A673 (cell line): ENCODE data around the gene IFRD1. TPM values are rescaled to one million over a fixed set of nuclear protein-coding genes. Genes with fewer than 3 reads are reported as not detected.

Experiments used
- BruUV-seq: library from RNA; stranded (reverse); fragments of 400-500 nt; replicated peaks from 2 replicates; lab custom pipeline; 2021; lab: Mats Ljungman, UMichigan
- CTCF ChIA-PET: fragments of 300-600 bp; sonication (Branson Sonifier 250); formaldehyde crosslinking; loops from one replicate; lab custom pipeline; 2022; ENCODE audit warnings: antibody characterized with exemption; lab: Charles Lee
- POLR2A ChIA-PET: fragments of 300-600 bp; sonication (Branson Sonifier 250); formaldehyde crosslinking; loops from one replicate; lab custom pipeline; 2022; ENCODE audit warnings: antibody characterized with exemption; ENCODE audit not compliant: low non-redundant PET; lab: Charles Lee
- DNase-seq: peaks from one replicate; pipeline ENCODE4 v3.0.0-alpha.2; 2015; ENCODE audit warnings: low spot score
- H3K27ac ChIP-seq: fragments of 200-600 bp; sonication (generic); 2 replicates; pipeline ENCODE4 v1.5.1; 2016; ENCODE audit warnings: mixed run types, low read depth, mild to moderate bottlenecking, mixed read lengths, antibody characterized with exemption, low read length; ENCODE audit not compliant: poor library complexity, severe bottlenecking
- H3K27me3 ChIP-seq: fragments of 200-600 bp; sonication (generic); replicated peaks from 2 replicates; pipeline ENCODE4 v1.6.1; 2017; ENCODE audit warnings: mixed run types, low read depth, mild to moderate bottlenecking, mixed read lengths, antibody characterized with exemption, low read length; ENCODE audit not compliant: insufficient read depth, poor library complexity
- H3K36me3 ChIP-seq: fragments of 200-600 bp; sonication (generic); 2 replicates; pipeline ENCODE4 v1.6.1; 2016; ENCODE audit warnings: mixed run types, mild to moderate bottlenecking, mixed read lengths, antibody characterized with exemption, low read length; ENCODE audit not compliant: insufficient read depth, poor library complexity, severe bottlenecking
- H3K4me1 ChIP-seq: fragments of 200-600 bp; sonication (generic); 2 replicates; pipeline ENCODE4 v1.6.1; 2017; ENCODE audit warnings: mixed run types, mild to moderate bottlenecking, mixed read lengths, antibody characterized with exemption, low read length; ENCODE audit not compliant: insufficient read depth, poor library complexity, severe bottlenecking
- H3K4me3 ChIP-seq: fragments of 200-600 bp; sonication (generic); 2 replicates; pipeline ENCODE4 v1.5.1; 2016; ENCODE audit warnings: low read depth, mixed run types, mild to moderate bottlenecking, mixed read lengths, low read length; ENCODE audit not compliant: poor library complexity, severe bottlenecking
- H3K9me3 ChIP-seq: fragments of 200-600 bp; sonication (generic); 2 replicates; pipeline ENCODE4 v1.6.1; 2016; ENCODE audit warnings: mixed run types, low read depth, mild to moderate bottlenecking, mixed read lengths, antibody characterized with exemption, low read length; ENCODE audit not compliant: poor library complexity, severe bottlenecking
- EZH2 ChIP-seq: fragments of 200-600 bp; sonication (generic); IDR thresholded peaks from 2 replicates; pipeline ENCODE4 v1.6.1; 2017; ENCODE audit warnings: borderline replicate concordance, low read depth, mild to moderate bottlenecking, mixed read lengths, antibody characterized with exemption, low read length; ENCODE audit not compliant: poor library complexity, severe bottlenecking
- intact Hi-C: fragments of 100-400 bp; cut with micrococcal nuclease; formaldehyde crosslinking; loops from one replicate; pipeline ENCODE4 v1.10.0; 2022; ENCODE audit not compliant: unreplicated experiment
- total RNA-seq: library from RNA; stranded (reverse); gene quantifications from 2 replicates; pipeline ENCODE4 v1.2.3, GENCODE V29; 2021
- TF ChIP-seq, protein P1 (sequence below): fragments of 300-800, 200-600 bp; sonication (generic); conservative IDR thresholded peaks from 2 replicates; pipeline ENCODE4 v1.5.1; 2017; ENCODE audit warnings: low read depth, mild to moderate bottlenecking, antibody characterized with exemption, low read length, moderate library complexity, mixed read lengths

Gene IFRD1
- total RNA-seq, 1 experiment from 2014 or later = 79.9 TPM

DNA sequence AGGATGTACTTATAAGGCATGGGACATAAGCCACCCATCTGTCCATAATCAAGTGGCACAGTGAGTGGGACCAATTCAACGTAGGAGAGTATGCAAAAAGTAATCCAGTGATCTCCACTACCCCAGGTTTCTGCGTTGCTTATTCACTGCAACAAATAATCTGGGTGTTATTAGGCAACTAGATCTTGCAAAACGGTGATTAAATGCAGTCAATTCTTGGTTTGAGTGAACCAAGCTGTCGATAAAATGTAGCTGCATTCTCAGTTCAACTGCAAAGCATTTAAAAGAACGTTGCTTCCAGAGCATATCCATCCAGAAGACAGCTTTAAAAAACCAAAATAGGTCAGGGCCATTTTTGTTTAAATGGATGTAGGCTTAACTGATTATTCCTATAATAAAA lies 35.5 kb downstream of the IFRD1 start:
- no peak for DNase-seq
- Histone ChIP-seq H3K27me3 (no peaks in the 10 kb centered on the region), H3K4me3 (no peak overlapping the region), H3K27ac (no peak overlapping the region), H3K9me3 (no peaks in the 10 kb centered on the region), H3K4me1 (peaks cover 11% of the 10 kb centered on the region), H3K36me3 (no peaks in the 10 kb centered on the region)
- TF ChIP-seq, protein P1, sequence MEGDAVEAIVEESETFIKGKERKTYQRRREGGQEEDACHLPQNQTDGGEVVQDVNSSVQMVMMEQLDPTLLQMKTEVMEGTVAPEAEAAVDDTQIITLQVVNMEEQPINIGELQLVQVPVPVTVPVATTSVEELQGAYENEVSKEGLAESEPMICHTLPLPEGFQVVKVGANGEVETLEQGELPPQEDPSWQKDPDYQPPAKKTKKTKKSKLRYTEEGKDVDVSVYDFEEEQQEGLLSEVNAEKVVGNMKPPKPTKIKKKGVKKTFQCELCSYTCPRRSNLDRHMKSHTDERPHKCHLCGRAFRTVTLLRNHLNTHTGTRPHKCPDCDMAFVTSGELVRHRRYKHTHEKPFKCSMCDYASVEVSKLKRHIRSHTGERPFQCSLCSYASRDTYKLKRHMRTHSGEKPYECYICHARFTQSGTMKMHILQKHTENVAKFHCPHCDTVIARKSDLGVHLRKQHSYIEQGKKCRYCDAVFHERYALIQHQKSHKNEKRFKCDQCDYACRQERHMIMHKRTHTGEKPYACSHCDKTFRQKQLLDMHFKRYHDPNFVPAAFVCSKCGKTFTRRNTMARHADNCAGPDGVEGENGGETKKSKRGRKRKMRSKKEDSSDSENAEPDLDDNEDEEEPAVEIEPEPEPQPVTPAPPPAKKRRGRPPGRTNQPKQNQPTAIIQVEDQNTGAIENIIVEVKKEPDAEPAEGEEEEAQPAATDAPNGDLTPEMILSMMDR = no peak
- no peak for TF ChIP-seq EZH2
- no TSS peak for BruUV-seq
- intact Hi-C loops = no loop called here
- POLR2A ChIA-PET = no interaction called here
- CTCF ChIA-PET = no interaction called here

DNA sequence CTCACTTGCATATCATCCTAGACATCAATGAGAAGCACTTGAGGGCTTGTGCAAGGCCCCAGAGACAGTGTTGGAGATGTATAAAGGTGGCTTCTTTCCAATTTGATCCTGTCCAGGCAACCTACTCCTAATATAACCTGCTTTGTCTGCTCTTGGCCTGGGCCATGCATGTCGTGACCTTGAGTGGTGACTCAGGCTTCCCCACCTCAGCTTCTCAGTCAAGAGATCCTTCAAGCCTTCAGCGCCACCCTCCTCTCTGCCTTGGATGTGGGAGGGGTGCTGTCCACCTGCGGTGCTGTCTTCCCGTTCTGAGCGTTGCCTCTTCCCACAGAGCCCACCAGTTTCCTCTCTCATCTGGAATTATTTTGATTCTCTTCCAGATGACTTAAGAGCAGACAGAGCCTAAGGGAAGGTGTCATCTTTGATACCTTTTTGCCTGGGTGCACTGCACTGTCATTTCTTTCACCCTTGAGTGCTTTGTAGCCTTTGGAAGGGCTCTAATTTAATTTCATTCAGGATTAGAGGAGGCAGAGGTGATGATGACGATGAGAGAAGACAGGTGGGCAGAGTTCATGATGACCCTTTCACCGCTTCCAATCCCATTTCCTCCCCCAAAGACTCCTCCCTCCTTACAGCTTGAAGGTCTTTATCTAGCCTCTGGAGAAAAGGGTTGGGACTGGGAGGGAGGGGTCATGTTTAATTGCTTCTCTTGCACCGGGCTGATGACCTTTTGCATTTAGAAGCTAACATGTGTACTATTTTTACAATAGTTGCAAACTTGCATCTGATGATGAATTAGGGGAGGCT lies 37.4 kb downstream of the IFRD1 start:
- CTCF ChIA-PET = no interaction called here

DNA sequence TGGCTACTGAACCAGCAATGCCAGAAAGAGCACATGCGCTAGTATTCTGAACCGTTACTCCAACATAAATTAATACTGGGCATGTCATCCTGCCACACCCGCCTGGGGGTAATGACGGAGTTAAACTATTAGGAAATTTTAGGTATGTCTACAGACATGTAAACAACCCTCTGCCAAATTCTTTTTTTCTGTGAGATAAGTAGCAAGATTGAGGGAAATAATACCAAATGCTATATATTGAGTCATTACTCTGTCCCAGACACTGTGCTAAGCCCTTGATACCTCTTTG lies 37.9 kb downstream of the IFRD1 start:
- intact Hi-C loops = no loop called here
- no peaks in the 10 kb centered on the region for H3K27me3 ChIP-seq
- ChIA-PET CTCF (no interaction called here), POLR2A (no interaction called here)
- no peak overlapping the region for H3K4me3 ChIP-seq
- TF ChIP-seq, protein P1 = no peak
- no peak for TF ChIP-seq EZH2
- BruUV-seq = no TSS peak
- H3K36me3 ChIP-seq = no peaks in the 10 kb centered on the region
- no peak overlapping the region for H3K27ac ChIP-seq
- no peak for DNase-seq
- H3K4me1 ChIP-seq = peaks cover 3% of the 10 kb centered on the region
- H3K9me3 ChIP-seq = no peaks in the 10 kb centered on the region

More for the DNA sequence above, 37.4 kb downstream of the IFRD1 start:
- Histone ChIP-seq H3K9me3 (no peaks in the 10 kb centered on the region), H3K4me1 (peaks cover 3% of the 10 kb centered on the region), H3K27me3 (no peaks in the 10 kb centered on the region), H3K4me3 (no peak overlapping the region), H3K27ac (no peak overlapping the region), H3K36me3 (no peaks in the 10 kb centered on the region)
- intact Hi-C loops = no loop called here
- DNase-seq = no peak
- TF ChIP-seq, protein P1 = no peak
- no peak for TF ChIP-seq EZH2
- POLR2A ChIA-PET = no interaction called here
- no TSS peak for BruUV-seq
